Parathyroid adenoma (tissue), 2 donors: Measurements from ENCODE around the gene FCHO2.

Experiments
- H2AFZ ChIP-seq: fragments of 300-600 bp; sonication (generic); one replicate; pipeline ENCODE4 v1.7.0; 2017; ENCODE audit warnings: antibody characterized with exemption, mild to moderate bottlenecking
- H3K27ac ChIP-seq: fragments of 300-600 bp; sonication (generic); one replicate; pipeline ENCODE4 v1.7.0; 2017
- H3K27me3 ChIP-seq: fragments of 300-600 bp; sonication (generic); one replicate; pipeline ENCODE4 v1.7.0; 2017; ENCODE audit warnings: low read length; ENCODE audit not compliant: control insufficient read depth, insufficient read depth
- H3K36me3 ChIP-seq: fragments of 300-600 bp; sonication (generic); one replicate; pipeline ENCODE4 v1.7.0; 2017; ENCODE audit warnings: low read length; ENCODE audit not compliant: control insufficient read depth, insufficient read depth
- H3K4me1 ChIP-seq: fragments of 300-600 bp; sonication (generic); one replicate; pipeline ENCODE4 v1.7.0; 2017; ENCODE audit warnings: control low read depth
- H3K4me2 ChIP-seq: fragments of 300-600 bp; sonication (generic); one replicate; pipeline ENCODE4 v1.7.0; 2017; ENCODE audit warnings: low read length
- H3K4me3 ChIP-seq: fragments of 300-600 bp; sonication (generic); one replicate; pipeline ENCODE4 v1.7.0; 2017; ENCODE audit warnings: low read depth, low read length
- H3K79me2 ChIP-seq: fragments of 300-600 bp; sonication (generic); one replicate; pipeline ENCODE4 v1.7.0; 2017; ENCODE audit warnings: control low read depth
- H3K9ac ChIP-seq: fragments of 300-600 bp; sonication (generic); one replicate; pipeline ENCODE4 v1.7.0; 2017; ENCODE audit warnings: mild to moderate bottlenecking
- H3K9me3 ChIP-seq: fragments of 300-600 bp; sonication (generic); one replicate; pipeline ENCODE4 v1.7.0; 2017; ENCODE audit warnings: low read length; ENCODE audit not compliant: control insufficient read depth
- CTCF ChIP-seq: fragments of 300-600 bp; sonication (generic); IDR thresholded peaks from one replicate; pipeline ENCODE4 v1.7.0; 2017; ENCODE audit warnings: antibody characterized with exemption, mild to moderate bottlenecking
- donor health status: primary hyperparathyroidism.

FCHO2 gene

GRCh38 chr5:73115399-73116051 lies 159.7 kb downstream of the FCHO2 start:
- H3K79me2 ChIP-seq, result no peaks in the 10 kb centered on the region
- no peaks in the 10 kb centered on the region for H3K36me3 ChIP-seq
- no peaks in the 10 kb centered on the region for H3K27me3 ChIP-seq
- H3K4me2 ChIP-seq, result no peak overlapping the region
- H3K9ac ChIP-seq, result no peak overlapping the region
- no peak overlapping the region for H3K4me3 ChIP-seq
- H3K9me3 ChIP-seq, result no peaks in the 10 kb centered on the region
- no peak overlapping the region for H3K27ac ChIP-seq
- peaks cover 3% of the 10 kb centered on the region for H3K4me1 ChIP-seq
- no peak overlapping the region for H2AFZ ChIP-seq
- no peak for TF ChIP-seq CTCF

- Histone ChIP-seq H3K4me1 (peaks cover 3% of the 10 kb centered on the region), H3K4me3 (no peak overlapping the region), H3K79me2 (no peaks in the 10 kb centered on the region), H3K9ac (no peak overlapping the region), H3K36me3 (no peaks in the 10 kb centered on the region), H3K9me3 (no peaks in the 10 kb centered on the region), H3K27me3 (no peaks in the 10 kb centered on the region), H3K27ac (no peak overlapping the region), H3K4me2 (no peak overlapping the region), H2AFZ (no peak overlapping the region)
- TF ChIP-seq CTCF, result no peak
These were observed 160.7 kb downstream of the FCHO2 start for GRCh38 chr5:73116506-73116905.

GRCh38 chr5:73117088-73117740 lies 161.4 kb downstream of the FCHO2 start:
- Histone ChIP-seq H3K4me2 (no peak overlapping the region), H3K9me3 (no peaks in the 10 kb centered on the region), H2AFZ (no peak overlapping the region), H3K79me2 (no peaks in the 10 kb centered on the region), H3K4me1 (peaks cover 3% of the 10 kb centered on the region), H3K36me3 (no peaks in the 10 kb centered on the region), H3K27ac (no peak overlapping the region), H3K4me3 (no peak overlapping the region), H3K27me3 (no peaks in the 10 kb centered on the region), H3K9ac (no peak overlapping the region)
- TF ChIP-seq CTCF, result no peak

- Histone ChIP-seq H3K4me2 (no peak overlapping the region), H3K27me3 (no peaks in the 10 kb centered on the region), H3K36me3 (no peaks in the 10 kb centered on the region), H3K9me3 (no peaks in the 10 kb centered on the region), H3K4me1 (peaks cover 3% of the 10 kb centered on the region), H2AFZ (peak overlapping the region; percentile 60), H3K9ac (no peak overlapping the region), H3K4me3 (no peak overlapping the region), H3K27ac (no peak overlapping the region), H3K79me2 (no peaks in the 10 kb centered on the region)
- TF ChIP-seq CTCF, result no peak
These were observed 162.6 kb downstream of the FCHO2 start for GRCh38 chr5:73118391-73118973.
